ENCODE data around the gene ADAMTS2.

ADAMTS2 gene

GRCh38 chr5:179244044-179244443, 101.2 kb downstream of the ADAMTS2 start:
- ATAC-seq (ENCODE audit: low read depth) (no peak), DNase-seq (ENCODE audit: low spot score) (no peak)
- Histone ChIP-seq H3K27me3 (ENCODE audit: insufficient read depth, poor library complexity, severe bottlenecking) (peaks cover 6% of the 10 kb centered on the region), H3K36me3 (ENCODE audit: low read depth) (no peaks in the 10 kb centered on the region), H3K9me3 (ENCODE audit: severe bottlenecking) (peaks cover 11% of the 10 kb centered on the region), H3K27ac (ENCODE audit: poor library complexity, severe bottlenecking) (no peak overlapping the region), H3K4me1 (ENCODE audit: insufficient read depth, poor library complexity, severe bottlenecking) (no peaks in the 10 kb centered on the region), H3K4me3 (ENCODE audit: severe bottlenecking) (no peak overlapping the region)
- no peak for TF ChIP-seq CTCF (IDR thresholded peaks at IDR 0.05; ENCODE audit: poor library complexity, severe bottlenecking)

GRCh38 chr5:179243333-179243732, 101.9 kb downstream of the ADAMTS2 start:
- peaks cover 11% of the 10 kb centered on the region for H3K9me3 ChIP-seq (ENCODE audit: severe bottlenecking)
- no peak overlapping the region for H3K4me3 ChIP-seq (ENCODE audit: severe bottlenecking)
- no peaks in the 10 kb centered on the region for H3K36me3 ChIP-seq (ENCODE audit: low read depth)
- no peak overlapping the region for H3K27ac ChIP-seq (ENCODE audit: poor library complexity, severe bottlenecking)
- DNase-seq (ENCODE audit: low spot score): no peak
- TF ChIP-seq CTCF (IDR thresholded peaks at IDR 0.05; ENCODE audit: poor library complexity, severe bottlenecking): no peak
- no peaks in the 10 kb centered on the region for H3K4me1 ChIP-seq (ENCODE audit: insufficient read depth, poor library complexity, severe bottlenecking)
- no peak for ATAC-seq (ENCODE audit: low read depth)
- peaks cover 6% of the 10 kb centered on the region for H3K27me3 ChIP-seq (ENCODE audit: insufficient read depth, poor library complexity, severe bottlenecking)

GRCh38 chr5:179242676-179243075, 102.6 kb downstream of the ADAMTS2 start:
- H3K4me1 ChIP-seq (ENCODE audit: insufficient read depth, poor library complexity, severe bottlenecking): no peaks in the 10 kb centered on the region
- no peak overlapping the region for H3K27ac ChIP-seq (ENCODE audit: poor library complexity, severe bottlenecking)
- no peak overlapping the region for H3K4me3 ChIP-seq (ENCODE audit: severe bottlenecking)
- ATAC-seq (ENCODE audit: low read depth): no peak
- H3K9me3 ChIP-seq (ENCODE audit: severe bottlenecking): peaks cover 16% of the 10 kb centered on the region
- TF ChIP-seq CTCF (IDR thresholded peaks at IDR 0.05; ENCODE audit: poor library complexity, severe bottlenecking): no peak
- H3K36me3 ChIP-seq (ENCODE audit: low read depth): no peaks in the 10 kb centered on the region
- peak; percentile 33 for DNase-seq (ENCODE audit: low spot score)
- H3K27me3 ChIP-seq (ENCODE audit: insufficient read depth, poor library complexity, severe bottlenecking): peaks cover 6% of the 10 kb centered on the region

GRCh38 chr5:179241764-179242370, 103.4 kb downstream of the ADAMTS2 start:
- H3K4me3 ChIP-seq (ENCODE audit: severe bottlenecking): no peak overlapping the region
- peaks cover 6% of the 10 kb centered on the region for H3K27me3 ChIP-seq (ENCODE audit: insufficient read depth, poor library complexity, severe bottlenecking)
- no peak for TF ChIP-seq CTCF (IDR thresholded peaks at IDR 0.05; ENCODE audit: poor library complexity, severe bottlenecking)
- H3K9me3 ChIP-seq (ENCODE audit: severe bottlenecking): peaks cover 21% of the 10 kb centered on the region
- ATAC-seq (ENCODE audit: low read depth) (no peak), DNase-seq (ENCODE audit: low spot score) (peak; percentile 34)
- no peaks in the 10 kb centered on the region for H3K4me1 ChIP-seq (ENCODE audit: insufficient read depth, poor library complexity, severe bottlenecking)
- H3K36me3 ChIP-seq (ENCODE audit: low read depth): no peaks in the 10 kb centered on the region
- H3K27ac ChIP-seq (ENCODE audit: poor library complexity, severe bottlenecking): no peak overlapping the region

GRCh38 chr5:179241175-179241574, 104.1 kb downstream of the ADAMTS2 start:
- H3K27me3 ChIP-seq (ENCODE audit: insufficient read depth, poor library complexity, severe bottlenecking): peaks cover 4% of the 10 kb centered on the region
- H3K4me1 ChIP-seq (ENCODE audit: insufficient read depth, poor library complexity, severe bottlenecking): no peaks in the 10 kb centered on the region
- no peak overlapping the region for H3K27ac ChIP-seq (ENCODE audit: poor library complexity, severe bottlenecking)
- DNase-seq (ENCODE audit: low spot score) (peak; percentile 55), ATAC-seq (ENCODE audit: low read depth) (no peak)
- no peak overlapping the region for H3K4me3 ChIP-seq (ENCODE audit: severe bottlenecking)
- no peaks in the 10 kb centered on the region for H3K36me3 ChIP-seq (ENCODE audit: low read depth)
- H3K9me3 ChIP-seq (ENCODE audit: severe bottlenecking): peaks cover 27% of the 10 kb centered on the region
- no peak for TF ChIP-seq CTCF (IDR thresholded peaks at IDR 0.05; ENCODE audit: poor library complexity, severe bottlenecking)

Data from RWPE2 (cell line).